ENCODE measurements around the gene RNF151. TPM values are rescaled to one million over a fixed set of nuclear protein-coding genes. Genes with fewer than 3 reads are reported as not detected.

The RNF151 gene
- total and polyA plus RNA-seq, 2 of the 13 experiments (the other 11 are each of a cell fraction or from before 2014, with no cell fraction given): not detected

GRCh38 chr16:1980030-1980769, 13.5 kb downstream of the RNF151 start:
- DNase-seq (ENCODE audit: low spot score) (no peak), ATAC-seq (no peak), FAIRE-seq (no peak)
- no peak overlapping the region for H2AFZ ChIP-seq (ENCODE audit: low read length)
- ChIA-PET CTCF (ENCODE audit: low intra/inter-chr PET ratio, low total read pairs) (no interaction called here), POLR2A (interaction anchor here (6.8 kb wide), 1 partner anchor 16 kb away, joined by 62 read pairs; the partner anchor contains the start of gene RPS2)
- no peak overlapping the region for H3K4me2 ChIP-seq (ENCODE audit: low read depth, low read length)
- no peak overlapping the region for H3K9ac ChIP-seq (ENCODE audit: insufficient read depth, low read depth, low read length)
- H3K36me3 ChIP-seq (replicated peaks in 1 of 2; ENCODE audit: control insufficient read depth in 1 of 2, insufficient read depth in 2 of 2, low read length in 2 of 2): peaks cover 13 to 23% of the 10 kb centered on the region in 2 experiments; a peak in 3 of 5 replicates
- peaks cover 25% of the 10 kb centered on the region for H3K4me1 ChIP-seq (ENCODE audit: insufficient read depth, low read length)
- H3K27me3 ChIP-seq (ENCODE audit: control insufficient read depth in 1 of 2, insufficient read depth in 2 of 2, low read length in 2 of 2): no peaks in the 10 kb centered on the region
- peaks cover 6% of the 10 kb centered on the region for H3K79me2 ChIP-seq (ENCODE audit: insufficient read depth, low read length)
- in situ Hi-C loops (cut with HindIII; ENCODE audit: extremely low pct_ligation_motif_present, low pct_unique_long_range_greater_than_20kb): no loop called here
- no peak overlapping the region for H3K4me3 ChIP-seq (replicated peaks in 1 of 3; ENCODE audit: insufficient read depth in 1 of 3, low read depth in 2 of 3, low read length in 3 of 3)
- intact Hi-C loops (cut with micrococcal nuclease; ENCODE audit: unreplicated experiment): no loop called here
- BruUV-seq (replicated peaks): no TSS peak
- 94% methylated on average over 20 of the region's 53 CpGs for WGBS (ENCODE audit: low lambda C conversion rate)
- no peaks in the 10 kb centered on the region for H3K9me3 ChIP-seq (ENCODE audit: low read length)
- no peak overlapping the region for H3K27ac ChIP-seq (ENCODE audit: extremely low read length, insufficient read depth, low read length)
- H4K20me1 ChIP-seq (ENCODE audit: insufficient read depth, low read length): no peaks in the 10 kb centered on the region
- peak; percentile 41; the same call in 1 of the 2 replicates for TF ChIP-seq RBFOX2 (IDR thresholded peaks at IDR 0.05; ENCODE audit: low read depth, low read length)
- no peak for TF ChIP-seq ZNF331 (CRISPR knock-in tag; IDR thresholded peaks at IDR 0.05)
- no peak for TF ChIP-seq ZNF318 (CRISPR knock-in tag; IDR thresholded peaks at IDR 0.05)
- no peak for TF ChIP-seq ZNF777 (CRISPR knock-in tag; IDR thresholded peaks at IDR 0.05)
- TF ChIP-seq CEBPG (CRISPR knock-in tag; IDR thresholded peaks at IDR 0.05): no peak
- TF ChIP-seq ZNF780A (CRISPR knock-in tag; IDR thresholded peaks at IDR 0.05): no peak
- TF ChIP-seq TOPORS (CRISPR knock-in tag; IDR thresholded peaks at IDR 0.05): no peak
- TF ChIP-seq ZNF10 (CRISPR knock-in tag; IDR thresholded peaks at IDR 0.05; ENCODE audit: borderline replicate concordance, low read depth): no peak
- TF ChIP-seq FLYWCH1 (CRISPR knock-in tag; IDR thresholded peaks at IDR 0.05): no peak
- peak; percentile 71 for TF ChIP-seq AGO2 (optimal IDR thresholded peaks at IDR 0.05; ENCODE audit: low read depth, low read length)
- TF ChIP-seq RAD51 (IDR thresholded peaks at IDR 0.05; ENCODE audit: borderline replicate concordance): no peak
- TF ChIP-seq MLLT10 (CRISPR knock-in tag; IDR thresholded peaks at IDR 0.05): no peak
- no peak for TF ChIP-seq ZNF766 (CRISPR knock-in tag; IDR thresholded peaks at IDR 0.05; ENCODE audit: borderline replicate concordance)
- TF ChIP-seq ZNF431 (CRISPR knock-in tag; IDR thresholded peaks at IDR 0.05; ENCODE audit: borderline replicate concordance, low read depth): no peak
- TF ChIP-seq POLR2A (IDR thresholded peaks at IDR 0.05; ENCODE audit: insufficient read depth in 1 of 2, low read depth in 2 of 2, low read length in 2 of 2): 0 out of 4 replicates have a peak, but pooled peaks of 1 of the 2 experiments have one; percentile 9
- TF ChIP-seq ZNF513 (CRISPR knock-in tag; conservative IDR thresholded peaks at IDR 0.05): no peak
- TF ChIP-seq MAFF (IDR thresholded peaks at IDR 0.05; ENCODE audit: low read depth, low read length): no peak

Measured in HepG2 (cell line).